NCI-H1092 (cell line): ENCODE measurements around the gene SNRNP48.

ENCODE experiments used
- DNase-seq: peaks from one replicate; lab custom pipeline; 2025; lab: John Stamatoyannopoulos, UW

SNRNP48 gene

GRCh38 chr6:7594579-7595125, 4.7 kb downstream of the SNRNP48 start:
- DNase-seq = no peak

GRCh38 chr6:7604003-7604402, 14.0 kb downstream of the SNRNP48 start:
- DNase-seq = no peak

GRCh38 chr6:7604506-7604905, 14.5 kb downstream of the SNRNP48 start:
- no peak for DNase-seq

GRCh38 chr6:7615611-7616383, 25.8 kb downstream of the SNRNP48 start:
- no peak for DNase-seq

GRCh38 chr6:7617801-7618764, 28.1 kb downstream of the SNRNP48 start:
- DNase-seq = no peak

GRCh38 chr6:7621761-7622160, 31.8 kb downstream of the SNRNP48 start:
- no peak for DNase-seq

- no peak for DNase-seq
Observed at GRCh38 chr6:7624796-7625710, 35.1 kb downstream of the SNRNP48 start.

GRCh38 chr6:7628479-7628878, 38.5 kb downstream of the SNRNP48 start:
- no peak for DNase-seq

GRCh38 chr6:7628909-7629308, 38.9 kb downstream of the SNRNP48 start:
- DNase-seq = no peak

GRCh38 chr6:7629321-7629720, 39.3 kb downstream of the SNRNP48 start:
- no peak for DNase-seq

- DNase-seq = no peak
Observed at GRCh38 chr6:7630792-7631191, 40.8 kb downstream of the SNRNP48 start.

- no peak for DNase-seq
Observed at GRCh38 chr6:7631466-7631865, 41.5 kb downstream of the SNRNP48 start.

- DNase-seq = no peak
Observed at GRCh38 chr6:7632501-7633290, 42.7 kb downstream of the SNRNP48 start.

GRCh38 chr6:7633361-7633760, 43.4 kb downstream of the SNRNP48 start:
- no peak for DNase-seq

GRCh38 chr6:7636151-7636550, 46.2 kb downstream of the SNRNP48 start:
- DNase-seq = no peak

GRCh38 chr6:7637533-7637932, 47.5 kb downstream of the SNRNP48 start:
- DNase-seq = no peak

GRCh38 chr6:7639427-7639826, 49.4 kb downstream of the SNRNP48 start:
- DNase-seq = no peak

GRCh38 chr6:7640016-7640415, 50.0 kb downstream of the SNRNP48 start:
- DNase-seq = no peak

- DNase-seq = no peak
Observed at GRCh38 chr6:7640607-7641577, 50.9 kb downstream of the SNRNP48 start.

GRCh38 chr6:7642791-7643190, 52.8 kb downstream of the SNRNP48 start:
- no peak for DNase-seq
